Measurements from ENCODE around the gene FAM3D. TPM values are rescaled to one million over a fixed set of nuclear protein-coding genes. Genes with fewer than 3 reads are reported as not detected.

FAM3D gene, protein sequence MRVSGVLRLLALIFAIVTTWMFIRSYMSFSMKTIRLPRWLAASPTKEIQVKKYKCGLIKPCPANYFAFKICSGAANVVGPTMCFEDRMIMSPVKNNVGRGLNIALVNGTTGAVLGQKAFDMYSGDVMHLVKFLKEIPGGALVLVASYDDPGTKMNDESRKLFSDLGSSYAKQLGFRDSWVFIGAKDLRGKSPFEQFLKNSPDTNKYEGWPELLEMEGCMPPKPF
- total RNA-seq (2021; ENCODE audit: unreplicated experiment) (not detected), Bru-seq, nascent RNA (not detected), BruChase-seq, experiment 1, labeled RNA remaining after a 2-hour chase (percentile 3 among the genes with signal in this experiment), BruChase-seq, experiment 2, labeled RNA remaining after a 6-hour chase (percentile 3 among the genes with signal in this experiment)
- not detected for polyA plus RNA-seq (2012; ENCODE audit: insufficient read length)
- long read RNA-seq: 0 reads

DNA sequence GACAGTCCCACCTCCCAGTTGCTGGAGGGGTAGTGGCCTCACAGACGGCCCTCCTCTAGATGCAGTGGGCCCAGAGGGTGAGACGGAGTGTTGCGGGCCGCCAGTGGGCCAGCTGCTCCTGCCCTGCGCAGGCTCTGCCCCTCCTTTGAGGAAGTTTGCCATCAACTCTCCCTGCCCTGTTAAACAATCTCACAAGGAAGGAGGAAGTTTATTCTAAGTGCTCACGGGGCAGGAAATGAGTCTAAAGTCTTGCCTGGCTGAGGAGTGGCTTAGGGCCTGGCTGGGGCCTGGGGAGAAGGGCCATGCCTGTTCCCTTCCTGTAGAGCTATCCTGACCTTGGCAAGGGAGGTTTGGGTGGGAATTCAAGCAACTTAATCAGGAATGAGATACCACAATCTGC is at the start of gene FAM3D:
TSS of gene FAM3D (minus strand) at position 92 of the 400 bp plus-strand sequence. CDS start 11,211 bp downstream, outside the sequence.
- H3K9me3 ChIP-seq (ENCODE audit: control insufficient read depth, insufficient read depth, low read depth, low read length): no peaks in the 10 kb centered on the region
- CTCF ChIA-PET: no interaction called here

DNA sequence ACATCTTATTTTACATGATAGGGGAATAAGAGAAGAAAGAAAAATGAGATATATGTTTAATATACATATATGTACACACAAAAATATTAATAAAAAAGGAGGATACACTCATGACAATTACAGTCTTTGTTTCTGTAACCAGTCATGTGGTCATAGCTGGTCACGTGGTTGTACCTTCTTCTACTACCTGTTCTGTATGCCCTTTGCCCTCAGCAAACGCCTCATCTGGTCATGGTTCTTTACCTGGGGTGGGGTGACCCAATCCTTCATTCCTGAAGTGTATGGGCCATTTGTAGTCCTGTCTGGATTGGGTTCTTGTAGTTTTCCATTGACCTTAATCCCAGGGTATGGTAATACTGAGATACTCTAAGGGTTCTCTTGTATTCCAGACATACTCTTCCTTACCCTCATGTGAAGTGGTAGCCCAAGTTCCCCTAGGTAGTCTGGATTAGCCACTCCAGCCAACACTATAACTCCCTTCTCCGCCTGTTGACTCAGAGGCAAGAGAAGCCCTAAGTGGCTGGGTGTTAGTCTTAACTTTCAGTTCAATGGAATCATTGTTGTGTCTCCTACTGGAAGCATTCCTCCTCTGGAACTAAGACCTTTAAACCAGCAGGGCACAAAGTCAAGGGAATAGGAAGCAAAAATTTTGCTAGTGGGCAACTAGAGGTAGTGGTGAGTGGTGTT is 47.3 kb upstream of the FAM3D start:
- no peak overlapping the region for H3K27ac ChIP-seq (ENCODE audit: low read length)
- POLR2A ChIA-PET: no interaction called here
- no peaks in the 10 kb centered on the region for H3K27me3 ChIP-seq (ENCODE audit: control insufficient read depth, insufficient read depth, low read length)
- intact Hi-C loops (cut with micrococcal nuclease; ENCODE audit: unreplicated experiment): no loop called here
- H3K4me1 ChIP-seq (ENCODE audit: control insufficient read depth, insufficient read depth, low read length): no peaks in the 10 kb centered on the region
- H3K36me3 ChIP-seq (ENCODE audit: control insufficient read depth, insufficient read depth, low read length): no peaks in the 10 kb centered on the region
- BruUV-seq (replicated peaks): no TSS peak
- no peak overlapping the region for H3K4me3 ChIP-seq (ENCODE audit: low read depth in 2 of 2, low read length in 2 of 2)
- ATAC-seq (no peak), DNase-seq (ENCODE audit: low read depth, low spot score) (no peak)
- CTCF ChIA-PET: no interaction called here
- in situ Hi-C loops (cut with HindIII; ENCODE audit: low pct_unique_long_range_greater_than_20kb, low sequenced_read_pairs): no loop called here
- no peak for TF ChIP-seq TCF7L2 (IDR thresholded peaks at IDR 0.05; ENCODE audit: low read depth, low read length)
- no peaks in the 10 kb centered on the region for H3K9me3 ChIP-seq (ENCODE audit: control insufficient read depth, insufficient read depth, low read depth, low read length)

More for the DNA sequence above, at the start of gene FAM3D:
- Histone ChIP-seq H3K36me3 (ENCODE audit: control insufficient read depth, insufficient read depth, low read length) (no peaks in the 10 kb centered on the region), H3K4me3 (ENCODE audit: low read depth in 2 of 2, low read length in 2 of 2) (no peak within 1 kb of the TSS), H3K27ac (ENCODE audit: low read length) (no peak within 1 kb of the TSS), H3K27me3 (ENCODE audit: control insufficient read depth, insufficient read depth, low read length) (no peaks in the 10 kb centered on the region), H3K4me1 (ENCODE audit: control insufficient read depth, insufficient read depth, low read length) (no peaks in the 10 kb centered on the region)
- no peak for TF ChIP-seq TCF7L2 (IDR thresholded peaks at IDR 0.05; ENCODE audit: low read depth, low read length)
- TF ChIP-seq, protein P1, sequence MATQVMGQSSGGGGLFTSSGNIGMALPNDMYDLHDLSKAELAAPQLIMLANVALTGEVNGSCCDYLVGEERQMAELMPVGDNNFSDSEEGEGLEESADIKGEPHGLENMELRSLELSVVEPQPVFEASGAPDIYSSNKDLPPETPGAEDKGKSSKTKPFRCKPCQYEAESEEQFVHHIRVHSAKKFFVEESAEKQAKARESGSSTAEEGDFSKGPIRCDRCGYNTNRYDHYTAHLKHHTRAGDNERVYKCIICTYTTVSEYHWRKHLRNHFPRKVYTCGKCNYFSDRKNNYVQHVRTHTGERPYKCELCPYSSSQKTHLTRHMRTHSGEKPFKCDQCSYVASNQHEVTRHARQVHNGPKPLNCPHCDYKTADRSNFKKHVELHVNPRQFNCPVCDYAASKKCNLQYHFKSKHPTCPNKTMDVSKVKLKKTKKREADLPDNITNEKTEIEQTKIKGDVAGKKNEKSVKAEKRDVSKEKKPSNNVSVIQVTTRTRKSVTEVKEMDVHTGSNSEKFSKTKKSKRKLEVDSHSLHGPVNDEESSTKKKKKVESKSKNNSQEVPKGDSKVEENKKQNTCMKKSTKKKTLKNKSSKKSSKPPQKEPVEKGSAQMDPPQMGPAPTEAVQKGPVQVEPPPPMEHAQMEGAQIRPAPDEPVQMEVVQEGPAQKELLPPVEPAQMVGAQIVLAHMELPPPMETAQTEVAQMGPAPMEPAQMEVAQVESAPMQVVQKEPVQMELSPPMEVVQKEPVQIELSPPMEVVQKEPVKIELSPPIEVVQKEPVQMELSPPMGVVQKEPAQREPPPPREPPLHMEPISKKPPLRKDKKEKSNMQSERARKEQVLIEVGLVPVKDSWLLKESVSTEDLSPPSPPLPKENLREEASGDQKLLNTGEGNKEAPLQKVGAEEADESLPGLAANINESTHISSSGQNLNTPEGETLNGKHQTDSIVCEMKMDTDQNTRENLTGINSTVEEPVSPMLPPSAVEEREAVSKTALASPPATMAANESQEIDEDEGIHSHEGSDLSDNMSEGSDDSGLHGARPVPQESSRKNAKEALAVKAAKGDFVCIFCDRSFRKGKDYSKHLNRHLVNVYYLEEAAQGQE (IDR thresholded peaks at IDR 0.05; ENCODE audit: insufficient read depth in 1 of 2, low read depth in 2 of 2, low read length in 1 of 2): no peak
- no peak for TF ChIP-seq POLR2AphosphoS5 (IDR thresholded peaks at IDR 0.05; ENCODE audit: low read depth, low read length)
- no peak for TF ChIP-seq SIN3A (IDR thresholded peaks at IDR 0.05; ENCODE audit: borderline replicate concordance, insufficient read depth, low read depth, low read length)
- TF ChIP-seq, protein P2, sequence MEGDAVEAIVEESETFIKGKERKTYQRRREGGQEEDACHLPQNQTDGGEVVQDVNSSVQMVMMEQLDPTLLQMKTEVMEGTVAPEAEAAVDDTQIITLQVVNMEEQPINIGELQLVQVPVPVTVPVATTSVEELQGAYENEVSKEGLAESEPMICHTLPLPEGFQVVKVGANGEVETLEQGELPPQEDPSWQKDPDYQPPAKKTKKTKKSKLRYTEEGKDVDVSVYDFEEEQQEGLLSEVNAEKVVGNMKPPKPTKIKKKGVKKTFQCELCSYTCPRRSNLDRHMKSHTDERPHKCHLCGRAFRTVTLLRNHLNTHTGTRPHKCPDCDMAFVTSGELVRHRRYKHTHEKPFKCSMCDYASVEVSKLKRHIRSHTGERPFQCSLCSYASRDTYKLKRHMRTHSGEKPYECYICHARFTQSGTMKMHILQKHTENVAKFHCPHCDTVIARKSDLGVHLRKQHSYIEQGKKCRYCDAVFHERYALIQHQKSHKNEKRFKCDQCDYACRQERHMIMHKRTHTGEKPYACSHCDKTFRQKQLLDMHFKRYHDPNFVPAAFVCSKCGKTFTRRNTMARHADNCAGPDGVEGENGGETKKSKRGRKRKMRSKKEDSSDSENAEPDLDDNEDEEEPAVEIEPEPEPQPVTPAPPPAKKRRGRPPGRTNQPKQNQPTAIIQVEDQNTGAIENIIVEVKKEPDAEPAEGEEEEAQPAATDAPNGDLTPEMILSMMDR (IDR thresholded peaks at IDR 0.05): no peak
- POLR2A ChIA-PET: no interaction called here
- ATAC-seq (no peak), DNase-seq (ENCODE audit: low read depth, low spot score) (no peak)
- BruUV-seq (replicated peaks): no TSS peak
- in situ Hi-C loops (cut with HindIII; ENCODE audit: low pct_unique_long_range_greater_than_20kb, low sequenced_read_pairs) (no loop called here), intact Hi-C loops (cut with micrococcal nuclease; ENCODE audit: unreplicated experiment) (no loop called here)

DNA sequence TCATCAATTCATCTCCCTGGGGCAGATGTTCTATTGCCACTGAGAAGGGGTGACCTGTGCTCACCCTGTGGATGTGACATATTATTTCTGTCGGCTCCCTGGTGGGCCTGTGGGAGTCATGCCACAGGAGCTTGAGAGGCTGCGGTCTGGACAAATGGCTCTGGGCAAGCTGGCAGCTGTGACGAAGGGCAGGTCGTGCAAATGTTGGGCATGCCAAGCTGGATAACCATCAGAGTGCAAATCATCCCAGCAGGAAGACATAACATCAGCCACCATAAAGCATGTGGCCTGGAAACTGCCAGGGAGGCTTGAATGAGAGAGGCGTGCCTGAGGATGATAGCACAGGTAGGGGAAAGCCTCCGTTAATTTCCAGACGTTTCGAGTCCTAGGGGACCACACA is 45.3 kb upstream of the FAM3D start:
- intact Hi-C loops (cut with micrococcal nuclease; ENCODE audit: unreplicated experiment): no loop called here

More for the DNA sequence above, 45.3 kb upstream of the FAM3D start:
- ATAC-seq: no peak
- Histone ChIP-seq H3K27me3 (ENCODE audit: control insufficient read depth, insufficient read depth, low read length) (no peaks in the 10 kb centered on the region), H3K4me3 (ENCODE audit: low read depth in 2 of 2, low read length in 2 of 2) (no peak overlapping the region), H3K9me3 (ENCODE audit: control insufficient read depth, insufficient read depth, low read depth, low read length) (no peaks in the 10 kb centered on the region), H3K36me3 (ENCODE audit: control insufficient read depth, insufficient read depth, low read length) (no peaks in the 10 kb centered on the region), H3K27ac (ENCODE audit: low read length) (no peak overlapping the region), H3K4me1 (ENCODE audit: control insufficient read depth, insufficient read depth, low read length) (no peaks in the 10 kb centered on the region)
- in situ Hi-C loops (cut with HindIII; ENCODE audit: low pct_unique_long_range_greater_than_20kb, low sequenced_read_pairs): no loop called here
- TF ChIP-seq TCF7L2 (IDR thresholded peaks at IDR 0.05; ENCODE audit: low read depth, low read length): no peak
- no peak for TF ChIP-seq POLR2AphosphoS5 (IDR thresholded peaks at IDR 0.05; ENCODE audit: low read depth, low read length)
- TF ChIP-seq, protein P1 (IDR thresholded peaks at IDR 0.05; ENCODE audit: insufficient read depth in 1 of 2, low read depth in 2 of 2, low read length in 1 of 2): no peak
- TF ChIP-seq, protein P2 (IDR thresholded peaks at IDR 0.05): no peak
- TF ChIP-seq SIN3A (IDR thresholded peaks at IDR 0.05; ENCODE audit: borderline replicate concordance, insufficient read depth, low read depth, low read length): no peak
- CTCF ChIA-PET: no interaction called here
- DNase-seq (ENCODE audit: low read depth, low spot score): no peak
- BruUV-seq (replicated peaks): no TSS peak
- POLR2A ChIA-PET: no interaction called here

Data from Panc1 (cell line).